H1 (cell line): ENCODE results near the gene ULBP3. TPM values are rescaled to one million over a fixed set of nuclear protein-coding genes. Genes with fewer than 3 reads are reported as not detected.

Source experiments
- CTCF ChIA-PET: fragments of 300-600 bp; sonication (Branson Sonifier 250); formaldehyde crosslinking; loops from one replicate; lab custom pipeline; 2021; ENCODE audit not compliant: partially characterized antibody; lab: Charles Lee
- POLR2A ChIA-PET: fragments of 300-600 bp; sonication (Branson Sonifier 250); formaldehyde crosslinking; loops from one replicate; lab custom pipeline; 2021; ENCODE audit warnings: inconsistent platforms; ENCODE audit not compliant: partially characterized antibody; lab: Charles Lee
- DNase-seq, 2 experiments: peaks; one replicate each; pipeline versions ENCODE4 v3.0.0 to v3.0.0-alpha.2; 2010 to 2022; ENCODE audit warnings: low spot score in 2 of 2, low read depth in 1 of 2, mixed read lengths in 1 of 2
- FAIRE-seq: peaks from 2 replicates; lab custom pipeline; 2011; peaks lifted over from hg19 to GRCh38; lab: Jason Lieb, UNC
- H2AFZ ChIP-seq: 2 replicates; pipeline ENCODE4 v1.8.1; 2012; ENCODE audit warnings: low read length, inconsistent platforms
- H2AK5ac ChIP-seq: 2 replicates; pipeline ENCODE4 v1.6.1; 2013; ENCODE audit warnings: low read depth, low read length
- H2BK120ac ChIP-seq: replicated peaks from 2 replicates; pipeline ENCODE3; 2013; ENCODE audit warnings: low read depth, low read length, inconsistent platforms
- H2BK12ac ChIP-seq: 2 replicates; pipeline ENCODE4 v1.6.1; 2013; ENCODE audit warnings: low read depth, low read length
- H2BK15ac ChIP-seq: 2 replicates; pipeline ENCODE4 v1.6.1; 2013; ENCODE audit warnings: low read length
- H2BK20ac ChIP-seq: 2 replicates; pipeline ENCODE4 v1.6.1; 2013; ENCODE audit warnings: low read length
- H2BK5ac ChIP-seq: 2 replicates; pipeline ENCODE4 v1.6.1; 2013; ENCODE audit warnings: low read depth, low read length
- H3K14ac ChIP-seq: 2 replicates; pipeline ENCODE4 v1.6.1; 2013; ENCODE audit warnings: inconsistent platforms; ENCODE audit not compliant: insufficient read length
- H3K18ac ChIP-seq: 2 replicates; pipeline ENCODE4 v1.6.1; 2013; ENCODE audit warnings: low read length; ENCODE audit errors: extremely low read depth
- H3K23ac ChIP-seq: 2 replicates; pipeline ENCODE4 v1.6.1; 2013; ENCODE audit warnings: inconsistent platforms; ENCODE audit not compliant: insufficient read length
- H3K23me2 ChIP-seq: 2 replicates; pipeline ENCODE4 v1.6.1; 2013; ENCODE audit warnings: low read depth, low read length
- H3K27ac ChIP-seq: 2 replicates; pipeline ENCODE4 v1.6.1; 2011; ENCODE audit warnings: low read depth, low read length, inconsistent platforms
- H3K27me3 ChIP-seq, 4 experiments: replicated peaks in 1 of 4; 1 replicate in 1 of 4; 2 replicates in 3 of 4; pipeline versions ENCODE4 v1.6.1 to v1.8.1; 2011 to 2013; ENCODE audit warnings: low read length in 3 of 4, mild to moderate bottlenecking in 3 of 4, inconsistent platforms in 2 of 4, mixed read lengths in 2 of 4, moderate library complexity in 1 of 4; ENCODE audit not compliant: control insufficient read depth in 3 of 4, insufficient read depth in 3 of 4; ENCODE audit errors: extremely low read depth in 1 of 4
- H3K36me3 ChIP-seq, 4 experiments: 2 replicates each; pipeline versions ENCODE4 v1.6.1 to v1.8.1; 2011 to 2013; ENCODE audit warnings: mild to moderate bottlenecking in 4 of 4, low read length in 3 of 4, moderate library complexity in 2 of 4, control low read depth in 1 of 4, inconsistent platforms in 1 of 4; ENCODE audit not compliant: insufficient read depth in 4 of 4, control insufficient read depth in 2 of 4
- H3K4ac ChIP-seq: replicated peaks from 2 replicates; pipeline ENCODE3; 2013; ENCODE audit warnings: low read length, low read depth, mixed read lengths, inconsistent platforms; ENCODE audit not compliant: insufficient read length
- H3K4me1 ChIP-seq, 4 experiments: replicated peaks in 1 of 4; 1 replicate in 1 of 4; 2 replicates in 3 of 4; pipeline versions ENCODE4 v1.6.1 to v1.8.1; 2011 to 2013; ENCODE audit warnings: low read length in 3 of 4, inconsistent platforms in 2 of 4, mixed read lengths in 1 of 4; ENCODE audit not compliant: insufficient read depth in 4 of 4, control insufficient read depth in 3 of 4
- H3K4me2 ChIP-seq, 2 experiments: 2 replicates each; pipeline versions ENCODE4 v1.6.1 to v1.8.1; 2011 to 2013; ENCODE audit warnings: low read depth in 2 of 2, low read length in 2 of 2, control low read depth in 1 of 2, inconsistent platforms in 1 of 2, mild to moderate bottlenecking in 1 of 2; ENCODE audit not compliant: insufficient read depth in 1 of 2
- H3K4me3 ChIP-seq, 4 experiments: fragments of 200-600, 300-600 bp in 1 of 4; sonication (generic), shearing (Covaris generic), sonication (Bioruptor Twin) in 1 of 4; 2 replicates each; pipeline versions ENCODE4 v1.5.1 to v1.8.1; 2011 to 2016; ENCODE audit warnings: low read length in 4 of 4, low read depth in 3 of 4, control low read depth in 2 of 4, inconsistent platforms in 2 of 4, mild to moderate bottlenecking in 2 of 4, mixed read lengths in 1 of 4, moderate library complexity in 1 of 4; ENCODE audit not compliant: insufficient read depth in 2 of 4; ENCODE audit errors: extremely low read depth in 1 of 4
- H3K56ac ChIP-seq: replicated peaks from 2 replicates; pipeline ENCODE3; 2013; ENCODE audit warnings: low read depth, mild to moderate bottlenecking, mixed read lengths, low read length, inconsistent platforms; ENCODE audit not compliant: insufficient read length
- H3K79me1 ChIP-seq: 2 replicates; pipeline ENCODE4 v1.6.1; 2013; ENCODE audit warnings: low read depth, low read length, control low read depth
- H3K79me2 ChIP-seq, 2 experiments: 2 replicates each; pipeline versions ENCODE4 v1.6.1 to v1.8.1; 2012 to 2013; ENCODE audit warnings: low read length in 2 of 2, mild to moderate bottlenecking in 2 of 2, inconsistent platforms in 1 of 2; ENCODE audit not compliant: insufficient read depth in 2 of 2, control insufficient read depth in 1 of 2
- H3K9ac ChIP-seq, 4 experiments: replicated peaks in 1 of 4; 1 replicate in 1 of 4; 2 replicates in 3 of 4; pipeline versions ENCODE4 v1.6.1 to v1.8.1; 2011 to 2013; ENCODE audit warnings: low read depth in 3 of 4, low read length in 3 of 4, control low read depth in 2 of 4, mild to moderate bottlenecking in 2 of 4, moderate library complexity in 2 of 4, inconsistent platforms in 1 of 4; ENCODE audit errors: extremely low read depth in 1 of 4
- H3K9me3 ChIP-seq, 2 experiments: 2 replicates each; pipeline versions ENCODE4 v1.6.1 to v1.8.1; 2012 to 2013; ENCODE audit warnings: mild to moderate bottlenecking in 2 of 2, moderate library complexity in 2 of 2, control low read depth in 1 of 2, inconsistent platforms in 1 of 2, low read depth in 1 of 2, low read length in 1 of 2, mixed read lengths in 1 of 2; ENCODE audit not compliant: insufficient read depth in 2 of 2
- H4K20me1 ChIP-seq, 2 experiments: replicated peaks in 1 of 2; 2 replicates each; pipeline versions ENCODE3 to v1.8.1; 2011 to 2013; ENCODE audit warnings: inconsistent platforms in 2 of 2, low read length in 2 of 2, mild to moderate bottlenecking in 1 of 2; ENCODE audit not compliant: insufficient read depth in 2 of 2, control insufficient read depth in 1 of 2
- H4K5ac ChIP-seq: 2 replicates; pipeline ENCODE4 v1.6.1; 2013; ENCODE audit warnings: low read length, low read depth, mixed read lengths, inconsistent platforms; ENCODE audit not compliant: insufficient read length
- H4K8ac ChIP-seq: 2 replicates; pipeline ENCODE4 v1.8.0; 2013; ENCODE audit warnings: mild to moderate bottlenecking, moderate library complexity, low read length, inconsistent platforms; ENCODE audit not compliant: insufficient read depth; ENCODE audit errors: extremely low read depth
- H4K91ac ChIP-seq: replicated peaks from 2 replicates; pipeline ENCODE3; 2013; ENCODE audit warnings: low read length, mixed read lengths, inconsistent platforms; ENCODE audit not compliant: insufficient read length
- BRCA1 ChIP-seq: IDR thresholded peaks from 2 replicates; pipeline ENCODE4 v1.6.1; 2012; ENCODE audit warnings: low read depth, low read length, improper control_type of control experiment
- EGR1 ChIP-seq: IDR thresholded peaks from 2 replicates; pipeline ENCODE4 v1.6.1; 2011; ENCODE audit warnings: low read depth, low read length, borderline replicate concordance
- FOSL1 ChIP-seq: IDR thresholded peaks from 2 replicates; pipeline ENCODE4 v1.6.1; 2011; ENCODE audit warnings: mild to moderate bottlenecking, low read depth, low read length, moderate library complexity; ENCODE audit not compliant: insufficient read depth
- JUN ChIP-seq: IDR thresholded peaks from 2 replicates; pipeline ENCODE4 v1.6.1; 2011; ENCODE audit warnings: low read depth, mild to moderate bottlenecking, improper control_type of control experiment, low read length
- KDM1A ChIP-seq: fragments of 200-600, 300-600 bp; sonication (generic); IDR thresholded peaks from 2 replicates; pipeline ENCODE4 v1.7.1; 2016; ENCODE audit warnings: mild to moderate bottlenecking, low read length, borderline replicate concordance
- KDM5A ChIP-seq: fragments of 200-600 bp; IDR thresholded peaks from 2 replicates; pipeline ENCODE4 v1.7.1; 2012; ENCODE audit warnings: mild to moderate bottlenecking, low read length, inconsistent platforms, mixed read lengths
- MAFK ChIP-seq: IDR thresholded peaks from 2 replicates; pipeline ENCODE4 v1.6.1; 2012; ENCODE audit warnings: low read depth, mild to moderate bottlenecking, improper control_type of control experiment, low read length
- POU5F1 ChIP-seq: IDR thresholded peaks from 2 replicates; pipeline ENCODE4 v1.6.1; 2011; ENCODE audit warnings: low read depth, mild to moderate bottlenecking, low read length, moderate library complexity
- RFX5 ChIP-seq: IDR thresholded peaks from 2 replicates; pipeline ENCODE4 v1.6.1; 2011; ENCODE audit warnings: low read depth, low read length, improper control_type of control experiment, borderline replicate concordance
- SAP30 ChIP-seq: fragments of 300-600 bp; sonication (generic); IDR thresholded peaks from 2 replicates; pipeline ENCODE4 v1.7.1; 2012; ENCODE audit warnings: low read length, moderate library complexity, mild to moderate bottlenecking, inconsistent platforms; ENCODE audit not compliant: insufficient read depth, insufficient replicate concordance
- SIX5 ChIP-seq: IDR thresholded peaks from 2 replicates; pipeline ENCODE4 v1.6.1; 2011; ENCODE audit warnings: mild to moderate bottlenecking, low read depth, low read length
- SP1 ChIP-seq: IDR thresholded peaks from 2 replicates; pipeline ENCODE4 v1.6.1; 2011; ENCODE audit warnings: low read depth, low read length
- SP2 ChIP-seq: IDR thresholded peaks from 2 replicates; pipeline ENCODE4 v1.6.1; 2012; ENCODE audit warnings: mild to moderate bottlenecking, low read length, inconsistent platforms
- ZNF274 ChIP-seq: IDR thresholded peaks from 2 replicates; pipeline ENCODE4 v1.7.0; 2012; ENCODE audit warnings: low read length, borderline replicate concordance; ENCODE audit errors: extremely low read depth
- WGBS, 2 experiments: shearing (Covaris generic) in 1 of 2; methylation state at CpG; one replicate each; pipeline versions ENCODE4 v1.1.6 to v1.1.7; 2013 to 2015; ENCODE audit warnings: low lambda C conversion rate in 2 of 2, mixed read lengths in 2 of 2, inconsistent platforms in 1 of 2, low coverage in 1 of 2, missing lambda C conversion rate in 1 of 2; ENCODE audit not compliant: insufficient replicate concordance in 2 of 2, insufficient coverage in 1 of 2, insufficient read length in 1 of 2; ENCODE audit errors: extremely low coverage in 1 of 2, missing lambda C conversion rate in 1 of 2; 5-methylcytosine and 5-hydroxymethylcytosine counted together
- polyA plus RNA-seq, 7 experiments: library from polyadenylated mRNA; depleted of rRNA in 3 of 7; stranded (reverse) in 5 of 7; unstranded in 2 of 7; fragments of >200 nt in 5 of 7; fragments of 200-250 nt in 2 of 7; gene quantifications; 1 replicate in 5 of 7; 2 replicates in 1 of 7; 4 replicates in 1 of 7; pipeline versions ENCODE4 v1.2.1 to v1.2.3, GENCODE V29; 2011 to 2013; ENCODE audit warnings: missing spikeins in 2 of 7, mixed read lengths in 2 of 7
- total RNA-seq: library from RNA; stranded (reverse); fragmentation: NEBNext Ultra II Directional; extraction: Animal tissue kit (Norgen Biotek cat#: 25700); gene quantifications from 2 replicates; pipeline ENCODE4 v1.2.1, GENCODE V29; 2021
- TF ChIP-seq, protein P1 (sequence below): IDR thresholded peaks from 2 replicates; pipeline ENCODE4 v1.6.1; 2012; ENCODE audit warnings: inconsistent platforms

ULBP3 gene
- total and polyA plus RNA-seq, 2 of the 8 experiments (the other 6 are each of a cell fraction or from before 2014, with no cell fraction given) = 1.9 to 4.2 TPM

DNA sequence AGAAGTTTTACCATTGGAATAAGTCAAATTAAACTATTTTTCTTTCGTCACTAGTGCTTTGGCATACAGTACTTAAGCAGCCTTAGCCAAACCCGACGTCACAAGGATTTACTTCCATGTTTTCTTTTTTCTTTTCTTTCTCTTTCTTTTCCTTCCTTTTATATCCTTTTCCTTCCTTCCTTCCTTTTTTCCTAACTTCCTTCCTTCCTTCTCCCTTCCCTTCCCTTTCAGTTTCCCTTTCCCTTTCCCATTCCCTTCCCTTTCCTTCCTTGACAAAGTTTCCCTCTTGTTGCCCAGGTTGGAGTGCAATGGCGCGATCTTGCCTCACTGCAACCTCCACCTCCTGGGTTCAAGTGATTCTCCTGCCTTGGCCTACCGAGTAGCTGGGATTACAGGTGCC lies 9.9 kb downstream of the ULBP3 start:
- H3K4me2 ChIP-seq = no peak overlapping the region
- DNase-seq (no peak), FAIRE-seq (no peak)
- no peak overlapping the region for H3K9ac ChIP-seq
- H4K91ac ChIP-seq = no peak overlapping the region
- no peaks in the 10 kb centered on the region for H3K23me2 ChIP-seq
- H2AFZ ChIP-seq = no peak overlapping the region
- H3K56ac ChIP-seq = no peak overlapping the region
- H2BK15ac ChIP-seq = no peak overlapping the region
- H3K4me1 ChIP-seq = no peaks in the 10 kb centered on the region
- H2AK5ac ChIP-seq = no peak overlapping the region
- H2BK5ac ChIP-seq = no peak overlapping the region
- POLR2A ChIA-PET = no interaction called here
- no peak overlapping the region for H3K4me3 ChIP-seq
- H3K14ac ChIP-seq = no peak overlapping the region
- H3K23ac ChIP-seq = no peak overlapping the region
- H2BK120ac ChIP-seq = no peak overlapping the region
- CTCF ChIA-PET = interaction anchor here (0.7 to 0.8 kb wide), 2 partner anchors 51 to 742 kb away, joined by 3 to 5 read pairs; no protein-coding TSS in a partner anchor
- H3K18ac ChIP-seq = no peak overlapping the region
- H3K36me3 ChIP-seq = no peaks in the 10 kb centered on the region
- WGBS, 2 experiments = 96% methylated on average over 6 of the region's 6 CpGs; no CpG with 5 or more reads in 1 of the 2 experiments
- H4K5ac ChIP-seq = no peak overlapping the region
- H3K4ac ChIP-seq = no peak overlapping the region
- H3K9me3 ChIP-seq = no peaks in the 10 kb centered on the region
- peaks cover 0 to 2% of the 10 kb centered on the region in 2 experiments for H4K20me1 ChIP-seq
- H2BK12ac ChIP-seq = no peak overlapping the region
- peaks cover 0 to 2% (median 0%) of the 10 kb centered on the region in 4 experiments; a peak in 3 of 7 replicates for H3K27me3 ChIP-seq
- H3K27ac ChIP-seq = no peak overlapping the region
- no peaks in the 10 kb centered on the region for H3K79me2 ChIP-seq
- H4K8ac ChIP-seq = no peak overlapping the region
- H3K79me1 ChIP-seq = no peaks in the 10 kb centered on the region
- no peak overlapping the region for H2BK20ac ChIP-seq
- TF ChIP-seq BRCA1 (no peak), SAP30 (no peak), ZNF274 (no peak), SIX5 (no peak), SP2 (no peak), SP1 (no peak), RFX5 (no peak), FOSL1 (no peak), KDM5A (no peak), EGR1 (no peak), MAFK (no peak), POU5F1 (no peak), KDM1A (no peak), JUN (no peak)
- TF ChIP-seq, protein P1, sequence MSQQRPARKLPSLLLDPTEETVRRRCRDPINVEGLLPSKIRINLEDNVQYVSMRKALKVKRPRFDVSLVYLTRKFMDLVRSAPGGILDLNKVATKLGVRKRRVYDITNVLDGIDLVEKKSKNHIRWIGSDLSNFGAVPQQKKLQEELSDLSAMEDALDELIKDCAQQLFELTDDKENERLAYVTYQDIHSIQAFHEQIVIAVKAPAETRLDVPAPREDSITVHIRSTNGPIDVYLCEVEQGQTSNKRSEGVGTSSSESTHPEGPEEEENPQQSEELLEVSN = no peak
